Measurements from ENCODE around the gene TBC1D13.

Gene TBC1D13

GRCh38 chr9:128747241-128747640, 39.8 kb upstream of the TBC1D13 start:
- H3K27ac ChIP-seq (ENCODE audit: low read depth, low read length), result no peak overlapping the region
- H4K20me1 ChIP-seq (ENCODE audit: low read depth, low read length), result no peaks in the 10 kb centered on the region
- H2AFZ ChIP-seq (ENCODE audit: low read depth, low read length, severe bottlenecking), result no peak overlapping the region
- H3K27me3 ChIP-seq (ENCODE audit: low read length), result no peaks in the 10 kb centered on the region
- no peaks in the 10 kb centered on the region for H3K79me2 ChIP-seq (ENCODE audit: insufficient read depth, low read length)
- no peaks in the 10 kb centered on the region for H3F3A ChIP-seq (ENCODE audit: insufficient read depth)
- no peak overlapping the region for H3K4me2 ChIP-seq (ENCODE audit: low read depth, low read length, poor library complexity, severe bottlenecking)
- H3K9me2 ChIP-seq (replicated peaks; ENCODE audit: insufficient read depth, low read length), result no peaks in the 10 kb centered on the region
- no peak overlapping the region for H3K9ac ChIP-seq (ENCODE audit: low read length)
- H3K9me3 ChIP-seq (ENCODE audit: insufficient read depth, low read length), result no peaks in the 10 kb centered on the region
- no peak for TF ChIP-seq EZH2phosphoT487 (conservative IDR thresholded peaks at IDR 0.05; ENCODE audit: low read length)
- TF ChIP-seq, protein P1, sequence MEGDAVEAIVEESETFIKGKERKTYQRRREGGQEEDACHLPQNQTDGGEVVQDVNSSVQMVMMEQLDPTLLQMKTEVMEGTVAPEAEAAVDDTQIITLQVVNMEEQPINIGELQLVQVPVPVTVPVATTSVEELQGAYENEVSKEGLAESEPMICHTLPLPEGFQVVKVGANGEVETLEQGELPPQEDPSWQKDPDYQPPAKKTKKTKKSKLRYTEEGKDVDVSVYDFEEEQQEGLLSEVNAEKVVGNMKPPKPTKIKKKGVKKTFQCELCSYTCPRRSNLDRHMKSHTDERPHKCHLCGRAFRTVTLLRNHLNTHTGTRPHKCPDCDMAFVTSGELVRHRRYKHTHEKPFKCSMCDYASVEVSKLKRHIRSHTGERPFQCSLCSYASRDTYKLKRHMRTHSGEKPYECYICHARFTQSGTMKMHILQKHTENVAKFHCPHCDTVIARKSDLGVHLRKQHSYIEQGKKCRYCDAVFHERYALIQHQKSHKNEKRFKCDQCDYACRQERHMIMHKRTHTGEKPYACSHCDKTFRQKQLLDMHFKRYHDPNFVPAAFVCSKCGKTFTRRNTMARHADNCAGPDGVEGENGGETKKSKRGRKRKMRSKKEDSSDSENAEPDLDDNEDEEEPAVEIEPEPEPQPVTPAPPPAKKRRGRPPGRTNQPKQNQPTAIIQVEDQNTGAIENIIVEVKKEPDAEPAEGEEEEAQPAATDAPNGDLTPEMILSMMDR (IDR thresholded peaks at IDR 0.05; ENCODE audit: insufficient read depth, low read length, poor library complexity, severe bottlenecking), result no peak
- no peak overlapping the region for H3K4me3 ChIP-seq (ENCODE audit: insufficient read depth, low read length, poor library complexity, severe bottlenecking)
- H3K36me3 ChIP-seq (ENCODE audit: low read length), result no peaks in the 10 kb centered on the region

DNA sequence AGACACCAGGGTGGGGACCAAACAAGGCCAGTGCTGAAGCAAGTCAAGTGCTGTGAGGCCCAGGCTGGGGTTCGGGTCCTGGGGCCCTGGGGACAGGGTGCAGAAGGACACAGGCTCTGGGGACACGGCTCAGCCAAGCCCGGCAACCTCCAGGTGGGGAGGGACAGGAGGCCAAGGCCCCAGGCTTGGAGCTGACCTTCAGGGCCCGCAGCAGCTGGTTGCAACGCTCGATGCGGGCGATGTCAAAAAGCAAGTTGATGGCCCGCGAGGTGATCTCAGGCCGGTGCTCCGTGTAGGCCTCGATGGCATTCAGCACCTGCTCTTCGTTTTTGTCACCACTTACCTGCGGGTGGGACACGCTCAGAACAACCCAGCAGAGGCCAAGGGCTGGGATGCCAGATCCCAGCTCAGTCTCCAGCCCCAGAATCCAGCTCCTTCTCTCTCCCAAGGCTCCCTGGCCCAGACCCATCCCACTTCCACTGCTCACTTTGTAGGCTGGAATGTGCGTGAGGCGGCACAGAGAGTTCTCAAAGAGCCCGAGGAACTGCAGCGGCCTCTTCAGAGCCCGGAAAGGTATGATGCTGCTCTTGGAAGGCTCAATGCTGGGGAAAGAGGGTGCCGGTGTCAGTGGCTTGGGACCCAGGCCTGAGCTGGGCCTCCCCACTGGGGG, 36.0 kb upstream of the TBC1D13 start:
- Histone ChIP-seq H2AFZ (ENCODE audit: low read depth, low read length, severe bottlenecking) (no peak overlapping the region), H3F3A (ENCODE audit: insufficient read depth) (no peaks in the 10 kb centered on the region), H3K9ac (ENCODE audit: low read length) (no peak overlapping the region), H3K4me3 (ENCODE audit: insufficient read depth, low read length, poor library complexity, severe bottlenecking) (no peak overlapping the region), H4K20me1 (ENCODE audit: low read depth, low read length) (no peaks in the 10 kb centered on the region), H3K4me2 (ENCODE audit: low read depth, low read length, poor library complexity, severe bottlenecking) (no peak overlapping the region), H3K36me3 (ENCODE audit: low read length) (no peaks in the 10 kb centered on the region), H3K9me3 (ENCODE audit: insufficient read depth, low read length) (no peaks in the 10 kb centered on the region), H3K9me2 (replicated peaks; ENCODE audit: insufficient read depth, low read length) (no peaks in the 10 kb centered on the region), H3K27me3 (ENCODE audit: low read length) (no peaks in the 10 kb centered on the region), H3K79me2 (ENCODE audit: insufficient read depth, low read length) (no peaks in the 10 kb centered on the region), H3K27ac (ENCODE audit: low read depth, low read length) (no peak overlapping the region)
- TF ChIP-seq, protein P1 (IDR thresholded peaks at IDR 0.05; ENCODE audit: insufficient read depth, low read length, poor library complexity, severe bottlenecking), result no peak
- TF ChIP-seq EZH2phosphoT487 (conservative IDR thresholded peaks at IDR 0.05; ENCODE audit: low read length), result no peak

- Histone ChIP-seq H3K9ac (ENCODE audit: low read length) (no peak overlapping the region), H3K79me2 (ENCODE audit: insufficient read depth, low read length) (no peaks in the 10 kb centered on the region), H3F3A (ENCODE audit: insufficient read depth) (peaks cover 3% of the 10 kb centered on the region; the same call in 1 of the 2 replicates), H3K27me3 (ENCODE audit: low read length) (no peaks in the 10 kb centered on the region), H3K27ac (ENCODE audit: low read depth, low read length) (no peak overlapping the region), H3K9me2 (replicated peaks; ENCODE audit: insufficient read depth, low read length) (no peaks in the 10 kb centered on the region), H3K4me3 (ENCODE audit: insufficient read depth, low read length, poor library complexity, severe bottlenecking) (no peak overlapping the region), H4K20me1 (ENCODE audit: low read depth, low read length) (no peaks in the 10 kb centered on the region), H3K9me3 (ENCODE audit: insufficient read depth, low read length) (no peaks in the 10 kb centered on the region), H2AFZ (ENCODE audit: low read depth, low read length, severe bottlenecking) (no peak overlapping the region), H3K36me3 (ENCODE audit: low read length) (no peaks in the 10 kb centered on the region), H3K4me2 (ENCODE audit: low read depth, low read length, poor library complexity, severe bottlenecking) (no peak overlapping the region)
- no peak for TF ChIP-seq EZH2phosphoT487 (conservative IDR thresholded peaks at IDR 0.05; ENCODE audit: low read length)
- TF ChIP-seq, protein P1 (IDR thresholded peaks at IDR 0.05; ENCODE audit: insufficient read depth, low read length, poor library complexity, severe bottlenecking), result no peak
These were observed 33.4 kb upstream of the TBC1D13 start for GRCh38 chr9:128753627-128754026.

All from SU-DHL-6 (cell line).